Peyer's patch (tissue), 4 donors: ENCODE data around the gene ITGAL. TPM values are rescaled to one million over a fixed set of nuclear protein-coding genes. Genes with fewer than 3 reads are reported as not detected.
A peak's percentile ranks its signal among the peaks of the same experiment; 100 is the strongest.

Experiments used
- DNase-seq, 3 donors: peaks; one replicate each; pipeline ENCODE4 v3.0.0-alpha.2; 2017 to 2019
- H3K27ac ChIP-seq, 4 donors: fragments of 200-600 bp; sonication (generic); one replicate each; pipeline ENCODE4 v1.5.1; 2016 to 2019
- H3K27me3 ChIP-seq, 2 donors: fragments of 200-600 bp; sonication (generic); one replicate each; pipeline ENCODE4 v1.5.1; 2019
- H3K36me3 ChIP-seq, 3 donors: fragments of 200-600 bp; sonication (generic); one replicate each; pipeline ENCODE4 v1.5.1; 2016 to 2019
- H3K4me1 ChIP-seq, 4 donors: fragments of 200-600 bp; sonication (generic); one replicate each; pipeline ENCODE4 v1.5.1; 2016 to 2019
- H3K4me3 ChIP-seq, 4 donors: fragments of 200-600 bp; sonication (generic); 1 replicate in 3 of 4; 2 replicates in 1 of 4; pipeline ENCODE4 v1.5.1; 2016 to 2019; ENCODE audit warnings: mild to moderate bottlenecking in 1 of 4
- H3K9me3 ChIP-seq, 4 donors: fragments of 200-600 bp; sonication (generic); one replicate each; pipeline ENCODE4 v1.5.1; 2016 to 2019; ENCODE audit warnings: mild to moderate bottlenecking in 1 of 4
- POLR2A ChIP-seq, 2 donors: fragments of 450-650 bp; IDR thresholded peaks; one replicate each; pipeline ENCODE4 v1.5.1; 2017; ENCODE audit warnings: antibody characterized with exemption in 2 of 2, mild to moderate bottlenecking in 2 of 2, moderate library complexity in 2 of 2
- total RNA-seq, 4 donors: library from RNA; depleted of rRNA; stranded (reverse); fragments of >200 nt; gene quantifications; one replicate each; pipeline ENCODE4 v1.1.0, GENCODE V29; 2016
- TF ChIP-seq, protein P1 (sequence below), 6 experiments: fragments of 450-650 bp in 4 of 6; fragments of 200-600 bp in 2 of 6; sonication (generic) in 1 of 6; IDR thresholded peaks; one replicate each; pipeline ENCODE4 v1.5.1; 2017 to 2019; ENCODE audit warnings: antibody characterized with exemption in 6 of 6, mild to moderate bottlenecking in 3 of 6, moderate library complexity in 1 of 6

The ITGAL gene
- total RNA-seq, 4 donors from 2014 or later: 4.3 to 52.0 (median 13.0) TPM

DNA sequence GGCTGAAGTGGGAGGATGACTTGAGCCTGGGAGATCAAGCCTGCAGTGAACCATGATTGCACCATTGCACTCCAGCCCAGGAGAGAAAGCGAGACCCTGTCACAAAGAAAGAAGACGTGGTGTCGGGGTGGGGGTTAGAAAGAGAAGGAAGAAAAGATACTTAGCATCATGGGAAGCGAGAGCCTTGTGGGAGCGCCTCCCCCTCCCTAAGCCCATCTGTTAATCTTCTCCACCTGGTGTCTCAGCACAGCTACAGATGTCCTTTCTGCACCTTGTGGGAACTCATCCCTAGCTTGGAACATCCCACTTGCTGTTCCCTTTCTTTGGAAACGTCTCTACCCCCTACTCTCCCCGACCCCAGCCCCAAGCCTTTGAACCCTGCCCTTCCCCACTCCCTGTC, 93.0 kb downstream of the ITGAL start:
- peaks cover 0 to 3% (median 0%) of the 10 kb centered on the region in 3 donors for H3K36me3 ChIP-seq
- no peak overlapping the region for H3K27ac ChIP-seq
- H3K4me1 ChIP-seq: peaks cover 0 to 18% (median 8%) of the 10 kb centered on the region in 4 donors
- TF ChIP-seq, protein P1, sequence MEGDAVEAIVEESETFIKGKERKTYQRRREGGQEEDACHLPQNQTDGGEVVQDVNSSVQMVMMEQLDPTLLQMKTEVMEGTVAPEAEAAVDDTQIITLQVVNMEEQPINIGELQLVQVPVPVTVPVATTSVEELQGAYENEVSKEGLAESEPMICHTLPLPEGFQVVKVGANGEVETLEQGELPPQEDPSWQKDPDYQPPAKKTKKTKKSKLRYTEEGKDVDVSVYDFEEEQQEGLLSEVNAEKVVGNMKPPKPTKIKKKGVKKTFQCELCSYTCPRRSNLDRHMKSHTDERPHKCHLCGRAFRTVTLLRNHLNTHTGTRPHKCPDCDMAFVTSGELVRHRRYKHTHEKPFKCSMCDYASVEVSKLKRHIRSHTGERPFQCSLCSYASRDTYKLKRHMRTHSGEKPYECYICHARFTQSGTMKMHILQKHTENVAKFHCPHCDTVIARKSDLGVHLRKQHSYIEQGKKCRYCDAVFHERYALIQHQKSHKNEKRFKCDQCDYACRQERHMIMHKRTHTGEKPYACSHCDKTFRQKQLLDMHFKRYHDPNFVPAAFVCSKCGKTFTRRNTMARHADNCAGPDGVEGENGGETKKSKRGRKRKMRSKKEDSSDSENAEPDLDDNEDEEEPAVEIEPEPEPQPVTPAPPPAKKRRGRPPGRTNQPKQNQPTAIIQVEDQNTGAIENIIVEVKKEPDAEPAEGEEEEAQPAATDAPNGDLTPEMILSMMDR (IDR thresholded peaks at IDR 0.05): no peak
- TF ChIP-seq POLR2A (IDR thresholded peaks at IDR 0.05): no peak
- H3K9me3 ChIP-seq: no peaks in the 10 kb centered on the region
- no peak for DNase-seq
- no peaks in the 10 kb centered on the region for H3K27me3 ChIP-seq
- no peak overlapping the region for H3K4me3 ChIP-seq

DNA sequence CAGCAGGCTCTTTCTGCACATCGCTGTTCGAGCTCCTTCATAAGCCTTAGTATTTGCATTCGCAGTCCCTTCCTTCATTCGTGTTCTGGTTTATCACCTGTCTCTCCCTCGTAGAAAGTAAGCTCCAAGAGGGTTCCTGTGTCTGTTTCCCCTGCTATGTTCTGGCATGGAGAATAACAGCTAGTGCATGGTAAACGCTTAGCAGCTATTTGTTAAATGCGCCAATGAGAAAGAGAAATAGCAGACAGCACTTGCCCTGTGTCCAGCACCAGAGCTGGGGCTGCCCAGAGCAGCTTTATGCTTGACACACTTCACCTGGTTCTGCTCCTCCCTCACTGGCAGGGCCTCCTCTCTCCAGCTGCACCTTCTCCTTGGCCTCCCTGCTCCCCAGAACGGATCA, 93.4 kb downstream of the ITGAL start:
- DNase-seq: no peak
- H3K4me1 ChIP-seq: peaks cover 0 to 18% (median 8%) of the 10 kb centered on the region in 4 donors
- no peaks in the 10 kb centered on the region for H3K27me3 ChIP-seq
- peaks cover 0 to 3% (median 0%) of the 10 kb centered on the region in 3 donors for H3K36me3 ChIP-seq
- no peak overlapping the region for H3K27ac ChIP-seq
- H3K4me3 ChIP-seq: no peak overlapping the region
- TF ChIP-seq, protein P1 (IDR thresholded peaks at IDR 0.05): no peak
- no peak for TF ChIP-seq POLR2A (IDR thresholded peaks at IDR 0.05)
- H3K9me3 ChIP-seq: no peaks in the 10 kb centered on the region

DNA sequence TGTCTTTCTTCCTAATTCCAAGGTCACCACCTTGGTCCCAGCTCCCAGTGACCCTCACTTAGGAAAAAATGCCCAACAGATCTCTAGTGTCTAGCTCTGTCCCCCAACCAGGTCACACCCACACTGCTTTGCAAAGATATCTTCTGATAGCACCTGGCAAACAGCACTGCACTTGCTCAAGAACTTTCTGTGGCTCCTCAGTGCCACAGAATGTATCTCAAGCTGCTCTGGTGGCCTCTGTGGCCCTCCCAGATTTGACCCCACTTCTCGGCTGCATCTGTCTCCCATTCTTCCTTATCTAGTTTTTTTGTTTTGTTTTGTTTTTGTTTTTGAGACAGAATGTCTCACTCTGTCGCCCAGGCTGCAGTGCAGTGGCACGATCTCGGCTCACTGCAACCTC, 94.0 kb downstream of the ITGAL start:
- no peak for DNase-seq
- Histone ChIP-seq H3K36me3 (peaks cover 0 to 3% (median 0%) of the 10 kb centered on the region in 3 donors), H3K9me3 (no peaks in the 10 kb centered on the region), H3K27me3 (no peaks in the 10 kb centered on the region), H3K4me3 (no peak overlapping the region), H3K4me1 (peaks cover 0 to 15% (median 7%) of the 10 kb centered on the region in 4 donors), H3K27ac (no peak overlapping the region)
- TF ChIP-seq POLR2A (IDR thresholded peaks at IDR 0.05): no peak
- TF ChIP-seq, protein P1 (IDR thresholded peaks at IDR 0.05): no peak

DNA sequence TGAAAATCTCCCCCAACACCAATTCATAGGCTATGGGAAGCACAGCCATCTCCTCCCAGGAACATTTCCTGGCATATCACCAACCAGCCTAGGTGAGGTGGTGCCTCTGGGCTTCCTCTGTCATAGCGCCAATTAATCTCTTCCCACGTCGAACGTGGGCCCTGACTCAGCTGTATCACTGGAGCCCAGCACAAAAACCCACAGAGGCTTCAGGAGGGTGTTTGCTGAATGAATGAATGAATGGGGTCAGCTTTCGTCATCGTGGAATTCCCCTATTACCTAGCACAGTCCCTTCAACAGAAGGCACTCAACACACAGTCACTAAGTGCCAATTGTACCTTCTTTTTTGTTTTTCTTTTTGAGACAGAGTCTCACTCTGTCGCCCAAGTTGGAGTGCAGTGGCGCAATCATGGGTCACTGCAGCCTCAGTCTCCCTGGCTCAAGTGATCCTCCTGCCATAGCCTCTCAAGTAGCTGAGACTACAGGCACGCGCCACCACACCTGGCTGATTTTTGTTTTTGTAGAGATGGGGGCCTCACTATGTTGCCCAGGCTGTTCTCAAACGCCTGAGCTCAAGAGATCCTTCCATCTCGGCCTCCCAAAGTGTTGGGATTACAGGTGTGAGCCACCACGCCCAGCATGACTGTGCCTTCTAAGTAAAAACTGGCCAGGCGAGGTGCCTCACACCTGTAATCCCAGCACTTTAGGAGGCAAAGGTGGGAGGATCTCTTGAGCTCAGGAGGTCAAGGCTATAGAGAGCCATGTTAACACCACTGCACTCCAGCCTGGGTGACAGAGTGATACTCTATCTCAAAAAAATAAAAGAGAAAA, 94.8 kb downstream of the ITGAL start:
- H3K27ac ChIP-seq: peak overlapping the region in 3 of 4 donors; percentile 45 to 70 (median 69)

DNA sequence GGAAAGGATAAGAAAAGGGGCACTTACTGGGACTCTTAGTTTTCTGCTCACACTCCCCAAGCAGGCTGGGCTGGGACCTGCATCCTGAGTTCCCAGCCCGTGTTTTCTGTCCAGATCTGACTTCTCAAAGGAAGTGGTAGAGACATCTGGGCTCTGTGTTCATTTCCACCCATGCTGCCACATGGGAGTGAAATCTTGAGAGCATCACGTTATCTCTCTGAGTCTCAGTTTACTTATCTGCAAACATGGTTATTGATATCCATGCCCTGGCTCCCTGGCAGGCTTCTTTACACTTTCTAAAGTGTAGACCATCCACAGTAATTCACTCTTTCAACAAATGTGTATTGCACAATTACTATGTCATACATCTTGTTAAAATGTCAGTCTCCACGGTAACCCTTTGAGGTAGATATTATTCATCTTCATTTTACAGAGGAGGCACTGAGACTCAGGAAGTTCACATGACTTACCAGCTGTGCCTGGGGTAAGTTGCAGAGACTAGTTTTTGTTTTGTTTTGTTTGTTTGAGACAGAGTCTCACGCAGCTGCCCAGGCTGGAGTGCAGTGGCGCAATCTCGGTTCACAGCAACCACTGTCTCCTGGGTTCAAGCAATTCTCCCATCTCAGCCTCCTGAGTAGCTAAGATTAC, 95.6 kb downstream of the ITGAL start:
- no peak for TF ChIP-seq POLR2A (IDR thresholded peaks at IDR 0.05)
- no peaks in the 10 kb centered on the region for H3K27me3 ChIP-seq
- H3K27ac ChIP-seq: peak overlapping the region; percentile 20 to 70 (median 57)
- peaks cover 0 to 3% (median 0%) of the 10 kb centered on the region in 3 donors for H3K36me3 ChIP-seq
- H3K4me1 ChIP-seq: peaks cover 4 to 23% (median 14%) of the 10 kb centered on the region in 4 donors
- no peak overlapping the region for H3K4me3 ChIP-seq
- peak in 2 of 3 donors; percentile 55 to 67 for DNase-seq
- H3K9me3 ChIP-seq: no peaks in the 10 kb centered on the region

More for the DNA sequence above, 94.8 kb downstream of the ITGAL start:
- H3K4me1 ChIP-seq: peaks cover 2 to 18% (median 10%) of the 10 kb centered on the region in 4 donors
- no peak for DNase-seq
- peaks cover 0 to 3% (median 0%) of the 10 kb centered on the region in 3 donors for H3K36me3 ChIP-seq
- H3K4me3 ChIP-seq: no peak overlapping the region
- H3K9me3 ChIP-seq: no peaks in the 10 kb centered on the region
- TF ChIP-seq, protein P1 (IDR thresholded peaks at IDR 0.05): no peak
- no peak for TF ChIP-seq POLR2A (IDR thresholded peaks at IDR 0.05)
- no peaks in the 10 kb centered on the region for H3K27me3 ChIP-seq

DNA sequence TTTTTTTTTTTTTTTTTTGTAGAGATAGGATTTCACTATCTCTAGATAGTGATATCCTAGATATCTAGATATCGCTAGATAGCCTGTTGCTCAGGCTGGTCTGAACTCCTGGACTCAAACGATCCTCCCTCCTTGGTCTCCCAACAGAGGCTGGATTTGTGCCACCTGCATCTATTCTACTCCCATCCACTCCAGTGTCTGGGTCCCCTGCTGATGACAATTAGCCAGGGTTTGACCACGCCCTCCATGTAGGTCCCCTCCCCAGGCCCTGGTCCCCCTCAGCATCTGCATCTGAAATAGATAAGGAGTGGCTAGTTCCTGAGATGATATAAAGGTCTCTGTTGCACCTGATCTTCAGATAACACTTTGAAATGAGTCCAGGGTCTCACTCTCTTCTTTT, 96.7 kb downstream of the ITGAL start:
- H3K27ac ChIP-seq: peak overlapping the region in 1 of 4 donors; percentile 70
- H3K36me3 ChIP-seq: peaks cover 0 to 3% (median 0%) of the 10 kb centered on the region in 3 donors
- DNase-seq: no peak
- no peak overlapping the region for H3K4me3 ChIP-seq
- no peaks in the 10 kb centered on the region for H3K9me3 ChIP-seq
- peaks cover 4 to 23% (median 14%) of the 10 kb centered on the region in 4 donors for H3K4me1 ChIP-seq
- TF ChIP-seq, protein P1 (IDR thresholded peaks at IDR 0.05): no peak
- no peak for TF ChIP-seq POLR2A (IDR thresholded peaks at IDR 0.05)
- no peaks in the 10 kb centered on the region for H3K27me3 ChIP-seq
